CD1c-positive myeloid dendritic cell (primary cell): ENCODE measurements around the gene FLVCR1.

Source experiments
- DNase-seq: peaks from one replicate; pipeline ENCODE4 v3.0.0-alpha.2; 2016; ENCODE audit errors: extremely low spot score

Gene FLVCR1

GRCh38 chr1:212915245-212916091, 57.4 kb downstream of the FLVCR1 start:
- DNase-seq, result no peak

DNA sequence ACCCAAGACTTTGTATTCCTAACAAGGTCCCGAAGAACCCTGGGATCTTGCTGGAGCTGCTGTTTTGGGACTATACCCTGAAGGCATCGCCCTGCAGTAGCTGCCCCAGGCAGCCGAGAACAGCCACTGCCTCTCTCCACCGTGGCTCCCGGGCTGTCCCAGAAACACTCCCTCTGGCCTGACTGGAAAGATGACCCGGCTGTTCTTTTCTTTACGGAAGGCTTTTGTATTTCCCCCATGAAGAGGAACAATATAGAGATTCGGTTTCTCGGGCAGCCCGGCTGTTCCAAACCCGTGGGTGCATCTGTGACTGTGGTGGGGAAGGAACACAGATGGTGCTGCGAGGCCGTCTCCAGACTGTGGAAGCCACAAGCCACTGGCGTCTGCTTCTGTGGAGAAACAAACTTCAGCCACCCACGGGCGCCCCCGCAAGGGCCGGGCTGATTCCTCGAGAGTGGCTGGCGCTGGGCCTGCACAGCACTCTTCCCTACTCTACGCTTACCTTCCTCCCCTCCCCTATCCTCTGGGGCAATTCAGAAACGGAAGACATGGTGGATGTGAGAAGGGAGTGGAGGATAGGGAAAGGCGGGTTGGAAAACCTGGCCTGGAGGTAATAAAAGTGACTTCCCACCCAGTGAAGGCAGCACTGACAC, 58.5 kb downstream of the FLVCR1 start:
- DNase-seq, result peak; percentile 88

DNA sequence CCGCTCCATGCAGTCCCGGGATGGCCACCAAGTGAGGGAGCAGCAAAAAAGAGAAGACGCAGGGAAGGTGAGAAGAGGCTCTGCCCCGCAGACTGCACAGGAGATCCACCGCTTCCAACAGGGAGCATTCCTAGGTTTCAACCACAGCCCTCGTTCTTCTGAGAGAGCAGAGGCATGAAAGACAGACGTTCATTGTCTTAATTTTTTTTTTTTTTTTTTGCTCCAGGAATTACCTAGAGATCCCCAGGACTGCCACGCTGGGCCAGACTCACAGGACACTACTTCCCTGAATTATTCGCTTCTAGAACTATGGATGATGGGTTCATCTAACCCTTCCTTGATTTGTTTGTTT, 59.0 kb downstream of the FLVCR1 start:
- no peak for DNase-seq

DNA sequence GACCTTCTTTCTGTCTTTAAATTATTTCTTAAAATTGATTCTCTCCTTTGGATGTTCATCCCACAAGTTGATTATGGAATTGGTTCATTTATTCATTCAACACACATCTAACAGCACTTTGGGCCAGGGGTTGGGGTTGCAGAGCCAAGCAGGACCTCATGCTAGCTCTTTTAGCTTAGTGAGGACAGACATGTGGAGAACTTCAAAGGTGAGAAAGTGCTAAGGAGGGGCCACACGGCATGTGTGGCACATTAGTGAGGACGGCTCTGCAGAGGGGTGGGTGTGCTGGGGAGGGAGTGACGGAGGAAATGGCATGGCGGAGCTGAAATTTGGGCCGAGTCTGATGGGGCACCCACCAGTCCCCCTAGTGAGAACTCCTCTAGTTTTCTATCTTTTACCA, 59.8 kb downstream of the FLVCR1 start:
- no peak for DNase-seq

DNA sequence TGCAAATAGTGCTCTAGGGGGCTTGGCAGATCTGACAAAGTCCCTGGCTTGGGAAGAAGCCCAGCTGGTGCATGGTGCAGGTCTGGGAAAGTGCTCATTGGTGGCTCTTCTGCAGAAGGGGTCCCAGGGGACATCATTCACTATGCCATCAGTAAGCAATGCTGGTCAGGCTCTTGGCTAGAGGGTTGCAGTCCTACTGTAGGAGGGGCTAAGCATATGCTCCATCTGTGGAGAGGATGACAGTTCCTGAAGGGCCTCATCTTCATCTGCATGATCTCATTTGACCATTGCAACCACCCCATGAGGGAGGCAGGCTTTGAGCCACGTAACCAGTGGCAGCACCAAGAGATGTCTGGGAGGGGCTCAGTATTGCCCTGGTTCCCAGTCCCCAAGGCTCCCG, 60.7 kb downstream of the FLVCR1 start:
- no peak for DNase-seq

- DNase-seq, result no peak
These were observed 62.2 kb downstream of the FLVCR1 start for GRCh38 chr1:212920246-212920645.

GRCh38 chr1:212920896-212921295, 62.8 kb downstream of the FLVCR1 start:
- DNase-seq, result no peak

GRCh38 chr1:212922016-212922415, 63.9 kb downstream of the FLVCR1 start:
- no peak for DNase-seq

DNA sequence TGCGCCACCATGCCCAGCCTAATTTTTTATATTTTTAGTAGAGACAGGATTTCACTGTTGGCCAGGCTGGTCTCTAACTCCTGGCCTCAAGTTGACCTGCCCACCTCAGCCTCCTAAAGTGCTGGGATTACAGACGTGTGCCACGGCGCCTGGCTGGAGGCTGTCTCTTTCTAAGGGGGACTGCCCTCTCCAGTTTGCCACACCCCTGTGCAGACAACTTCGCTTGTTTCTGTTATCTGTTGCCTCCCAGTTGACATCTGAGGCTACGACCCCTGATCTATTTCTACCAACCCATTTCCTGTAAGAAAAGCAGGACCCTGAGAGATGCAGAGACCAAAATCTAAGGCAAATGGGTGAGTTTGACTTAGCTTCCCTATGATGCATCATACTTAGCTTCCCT, 68.3 kb downstream of the FLVCR1 start:
- no peak for DNase-seq

- DNase-seq, result no peak
These were observed 70.5 kb downstream of the FLVCR1 start for GRCh38 chr1:212928323-212929291.

DNA sequence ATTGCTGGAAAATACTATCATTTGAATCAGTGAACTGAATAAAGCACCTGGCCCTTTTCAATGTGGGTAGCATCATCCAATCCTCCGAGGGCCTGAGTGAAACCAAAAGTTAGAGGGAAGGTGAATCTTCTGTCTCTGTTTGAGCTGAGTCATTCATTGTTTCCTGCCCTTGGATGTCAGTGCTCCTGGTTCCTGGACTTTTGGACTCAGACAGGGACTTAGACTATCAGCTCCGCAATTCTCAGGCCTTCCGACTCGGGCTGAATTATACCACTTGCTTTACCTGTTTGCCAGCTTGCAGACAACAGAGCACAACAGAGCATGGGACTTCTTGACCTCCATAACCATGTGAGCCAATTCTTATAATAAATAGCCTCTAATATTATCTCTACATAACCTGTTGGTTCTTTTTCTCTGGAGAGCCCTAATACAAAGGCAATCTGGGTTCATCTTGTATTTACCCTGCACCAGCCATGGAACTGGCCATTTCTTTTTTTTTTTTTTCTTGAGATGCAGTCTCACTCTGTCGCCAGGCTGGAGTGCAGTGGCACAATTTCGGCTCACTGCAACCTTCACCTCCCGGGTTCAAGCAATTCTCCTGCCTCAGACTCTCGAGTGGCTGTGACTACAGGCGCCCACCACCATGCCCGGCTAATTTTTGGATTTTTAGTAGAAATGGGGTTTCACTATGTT, 73.1 kb downstream of the FLVCR1 start:
- DNase-seq, result no peak

DNA sequence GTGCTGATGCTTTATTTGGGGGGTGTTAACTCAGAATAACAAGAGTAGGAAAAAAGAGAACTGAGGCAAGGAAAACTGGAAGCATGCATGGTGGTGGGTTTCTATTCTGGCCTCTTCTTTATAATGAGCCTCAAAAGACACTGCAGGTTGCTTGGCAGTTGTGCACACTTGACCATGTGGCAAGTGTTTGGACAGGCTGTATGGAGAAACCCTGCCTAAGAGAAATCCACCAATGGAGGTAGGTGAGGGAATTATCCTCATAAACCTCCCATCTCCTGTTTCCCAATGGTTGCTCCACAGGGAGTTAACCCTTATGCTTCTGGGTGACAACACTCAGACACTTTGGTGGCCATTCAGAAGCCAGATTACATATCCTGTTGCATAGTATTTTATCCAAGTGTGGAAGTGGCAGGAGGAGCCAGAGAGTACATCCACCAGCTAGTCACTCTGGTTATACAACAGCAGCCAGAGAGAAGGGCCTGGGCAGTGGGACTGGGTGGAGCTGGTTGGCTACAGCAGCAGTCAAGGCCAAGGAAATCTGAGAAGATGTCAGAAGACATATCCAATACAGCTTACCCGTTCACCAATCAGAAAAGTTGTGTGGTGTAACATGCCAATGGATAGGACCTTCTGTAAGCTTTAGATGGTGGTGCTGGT, 75.9 kb downstream of the FLVCR1 start:
- no peak for DNase-seq

DNA sequence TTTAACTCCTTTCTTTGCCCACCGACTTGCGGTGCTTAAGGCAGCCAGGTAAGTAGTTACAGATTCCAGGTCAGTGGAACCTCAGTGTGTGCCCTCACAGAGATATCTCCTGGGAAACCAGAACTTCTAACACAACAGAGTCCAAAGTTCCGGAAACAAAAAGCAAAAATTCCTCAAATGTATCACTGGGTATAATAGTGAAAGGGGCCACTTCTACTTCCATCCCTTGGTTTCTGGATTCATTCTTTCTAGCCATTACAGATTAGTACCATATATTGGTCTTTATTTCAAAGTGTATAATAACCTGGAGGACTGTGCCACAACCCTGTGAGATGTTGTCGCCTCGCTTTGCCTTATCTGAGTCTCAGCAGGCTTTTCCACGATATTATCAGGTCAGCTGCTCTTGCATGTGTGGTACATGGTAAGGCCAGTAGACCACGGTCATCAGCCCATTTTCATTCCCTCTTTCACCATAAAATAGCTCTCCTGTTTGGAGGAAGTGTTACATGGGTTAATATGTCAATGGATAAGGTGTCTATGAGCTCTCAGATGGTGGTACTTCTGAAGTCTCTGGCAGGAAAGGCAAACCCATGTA, 77.4 kb downstream of the FLVCR1 start:
- no peak for DNase-seq

DNA sequence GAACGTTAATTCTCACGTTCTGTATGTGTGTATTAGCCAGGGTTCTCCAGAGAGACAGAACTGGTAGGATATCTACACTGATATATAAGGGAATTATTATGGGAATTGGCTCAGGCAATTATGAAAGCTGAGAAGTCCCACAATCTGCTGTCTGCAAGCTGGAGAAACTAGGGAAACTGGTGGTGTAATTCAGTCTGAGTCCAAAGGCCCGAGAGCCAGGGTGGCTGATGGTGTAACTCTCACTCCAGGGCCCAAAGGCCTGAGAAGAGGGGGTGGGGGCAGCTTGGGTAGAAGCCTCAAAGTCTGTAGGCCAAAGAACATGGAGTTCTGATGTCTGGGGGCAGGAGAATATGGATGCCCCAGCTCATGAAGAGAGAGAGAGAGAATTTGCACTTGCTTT, 79.0 kb downstream of the FLVCR1 start:
- no peak for DNase-seq

- no peak for DNase-seq
These were observed 80.8 kb downstream of the FLVCR1 start for GRCh38 chr1:212938846-212939245.

GRCh38 chr1:212941452-212941851, 83.4 kb downstream of the FLVCR1 start:
- no peak for DNase-seq

DNA sequence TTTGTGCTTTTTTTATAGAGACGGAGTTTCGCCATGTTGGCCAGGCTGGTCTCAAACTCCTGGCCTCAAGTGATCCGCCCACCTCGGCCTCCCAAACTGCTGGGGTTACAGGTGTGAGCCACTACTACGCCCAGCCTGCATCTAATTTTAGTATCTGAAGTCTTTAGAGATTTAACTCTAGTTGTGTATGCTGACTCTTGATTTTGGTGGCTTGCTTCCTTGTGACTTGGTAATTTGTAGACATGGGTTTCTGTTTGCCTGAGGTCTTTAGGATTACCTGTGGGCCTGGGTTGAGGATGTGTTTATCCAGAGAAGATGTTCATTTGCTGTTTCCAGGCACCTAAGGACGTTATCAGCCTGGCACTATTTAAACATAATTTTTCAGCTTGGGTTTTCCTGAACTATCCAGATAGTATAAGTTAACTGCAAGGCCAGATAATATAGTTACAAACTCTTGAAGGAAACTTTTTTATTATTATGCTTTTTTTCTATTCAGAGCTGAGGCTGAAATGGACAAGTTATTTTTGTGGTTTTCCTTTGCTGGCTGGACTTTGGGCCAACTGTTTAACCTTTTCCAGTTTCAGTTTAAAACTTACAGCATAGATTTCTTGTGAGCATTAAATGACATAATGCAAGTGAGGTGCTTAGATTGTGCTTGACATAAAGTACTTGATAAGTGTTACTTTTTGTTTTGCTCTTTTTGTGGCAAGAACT, 84.8 kb downstream of the FLVCR1 start:
- DNase-seq, result no peak

DNA sequence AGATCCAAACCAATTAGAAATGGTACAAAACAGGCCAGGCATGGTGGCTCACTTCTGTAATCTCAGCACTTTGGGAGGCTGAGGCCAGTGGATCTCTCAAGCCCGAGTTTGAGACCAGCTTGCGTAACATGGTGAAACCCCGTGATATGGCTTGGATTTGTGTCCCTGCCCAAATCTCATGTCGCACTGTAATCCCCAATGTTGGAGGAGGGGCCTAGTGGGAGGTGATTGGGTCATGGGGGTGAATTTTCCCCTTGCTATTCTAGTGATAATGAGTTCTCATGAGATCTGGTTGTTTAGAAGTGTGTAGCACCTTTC, 85.3 kb downstream of the FLVCR1 start:
- no peak for DNase-seq

DNA sequence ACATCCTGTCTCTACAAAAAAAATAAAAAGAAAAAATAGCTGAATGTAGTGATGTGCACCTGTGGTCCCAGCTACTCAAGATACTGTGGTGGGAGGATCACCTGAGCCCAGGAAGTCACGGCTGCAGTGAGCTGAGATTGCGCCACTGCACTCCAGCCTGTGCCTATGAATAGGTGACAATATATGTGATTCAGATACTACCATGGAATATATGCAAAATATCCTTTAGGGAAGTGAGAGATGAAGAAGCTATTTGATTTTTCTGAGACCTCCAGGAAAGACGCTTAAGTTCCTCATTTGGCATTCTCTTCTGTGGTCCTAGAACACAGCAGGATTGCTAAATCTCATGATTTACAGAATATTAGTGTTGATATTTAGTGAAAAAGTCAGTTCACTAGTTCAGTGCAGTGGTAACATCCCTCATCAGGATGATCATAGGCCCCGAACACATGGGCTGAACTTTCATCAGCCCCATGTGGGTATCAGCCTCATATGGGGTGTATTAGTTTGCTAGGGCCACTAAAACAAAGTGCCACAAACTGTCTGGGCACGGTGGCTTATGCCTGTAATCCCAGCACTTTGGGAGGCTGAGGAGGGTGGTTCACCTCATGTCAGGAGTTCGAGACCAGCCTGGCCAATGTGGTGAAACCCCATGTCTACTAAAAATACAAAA, 86.3 kb downstream of the FLVCR1 start:
- peak; percentile 74 for DNase-seq

DNA sequence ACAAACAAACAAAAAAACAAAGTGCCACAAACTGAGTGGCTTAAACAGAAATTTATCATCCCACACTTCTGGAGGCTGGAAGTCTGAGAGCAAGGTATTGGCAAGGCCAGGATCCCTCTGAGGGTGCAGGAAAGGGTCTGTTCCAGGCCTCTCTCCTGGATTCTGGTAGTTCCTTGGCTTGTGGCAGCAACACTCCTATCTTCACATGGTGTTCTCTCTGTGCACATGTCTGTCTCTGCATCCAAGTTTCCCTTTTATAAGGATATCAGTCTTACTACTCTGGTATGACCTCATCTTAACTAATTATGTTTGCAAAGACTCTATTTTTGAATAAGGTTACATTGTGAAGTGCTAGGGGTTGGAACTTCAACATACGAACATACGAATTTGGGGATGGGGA, 87.0 kb downstream of the FLVCR1 start:
- no peak for DNase-seq
